BLaER1 treated with 17β-estradiol and CSF1 and Interleukin-3, amounts not matched to agents 10 nM and 100 nM (cell line): ENCODE measurements around the gene SPSB4.

Source experiments
- H3K27ac ChIP-seq, 11 experiments: shearing (Covaris generic); formaldehyde crosslinking; 2 replicates each; pipeline ENCODE4 v1.8.1; 2022
- H3K27me3 ChIP-seq, 11 experiments: shearing (Covaris generic); formaldehyde crosslinking; 2 replicates each; pipeline ENCODE4 v1.8.1; 2022
- H3K36me3 ChIP-seq, 11 experiments: shearing (Covaris generic); formaldehyde crosslinking; 2 replicates each; pipeline ENCODE4 v1.8.1; 2022
- H3K4me1 ChIP-seq, 10 experiments: shearing (Covaris generic); formaldehyde crosslinking; 2 replicates each; pipeline ENCODE4 v1.8.1; 2022
- H3K4me2 ChIP-seq, 11 experiments: shearing (Covaris generic); formaldehyde crosslinking; 2 replicates each; pipeline ENCODE4 v1.8.1; 2022
- H3K4me3 ChIP-seq, 10 experiments: shearing (Covaris generic); formaldehyde crosslinking; 2 replicates each; pipeline ENCODE4 v1.8.1; 2022
- H3K9ac ChIP-seq, 11 experiments: shearing (Covaris generic); formaldehyde crosslinking; 2 replicates each; pipeline ENCODE4 v1.8.1; 2022
- H3K9me3 ChIP-seq, 11 experiments: shearing (Covaris generic); formaldehyde crosslinking; replicated peaks in 1 of 11; 2 replicates each; pipeline ENCODE4 v1.8.1; 2022
- H4K20me1 ChIP-seq, 11 experiments: shearing (Covaris generic); formaldehyde crosslinking; 2 replicates each; pipeline ENCODE4 v1.8.1; 2022
- Cebpa-rat ChIP-seq, 11 experiments: shearing (Covaris generic); IDR thresholded peaks; 2 replicates each; pipeline ENCODE4 v1.8.1; 2022

Gene SPSB4

DNA sequence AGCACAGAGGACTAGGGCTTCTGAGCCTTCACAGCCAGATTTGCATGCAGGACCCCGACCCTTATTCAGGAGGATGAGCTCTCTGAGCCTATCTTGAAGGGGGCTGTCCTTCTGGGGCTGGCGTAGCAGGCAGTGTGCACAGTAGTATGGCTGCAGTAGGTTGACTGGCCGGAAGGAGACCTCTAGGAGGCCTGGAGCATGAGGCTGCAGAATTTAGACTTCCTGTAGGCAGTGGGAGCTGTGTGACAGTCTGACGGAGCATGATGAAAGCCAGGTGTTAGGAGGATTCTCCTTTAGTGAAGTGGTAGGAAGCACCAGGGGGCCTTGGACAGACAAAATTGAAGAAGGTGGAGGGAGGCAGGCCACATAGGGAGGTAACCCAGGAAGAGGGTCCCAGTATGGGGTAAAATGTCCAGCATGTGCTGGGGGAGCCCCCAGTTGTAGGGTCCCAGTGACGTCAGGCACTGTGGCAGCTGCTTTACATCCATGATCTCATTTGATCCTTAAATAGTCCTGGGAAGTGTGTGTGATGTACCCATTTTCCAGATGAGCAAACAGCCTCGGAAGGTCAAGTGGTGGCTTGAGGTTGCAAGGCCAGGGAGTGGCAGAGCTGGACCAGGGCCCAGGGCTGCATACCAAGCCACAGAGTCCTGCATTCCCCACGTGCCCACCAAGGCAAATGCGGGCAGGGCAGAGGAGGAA lies 36.1 kb downstream of the SPSB4 start:
- no peak overlapping the region for H3K27ac ChIP-seq
- no peaks in the 10 kb centered on the region for H3K36me3 ChIP-seq
- H3K27me3 ChIP-seq, result no peaks in the 10 kb centered on the region
- H3K9ac ChIP-seq, result no peak overlapping the region
- H4K20me1 ChIP-seq, result no peaks in the 10 kb centered on the region
- no peak for TF ChIP-seq Cebpa-rat (IDR thresholded peaks at IDR 0.05)
- H3K4me2 ChIP-seq, result no peak overlapping the region
- peaks cover 0 to 30% (median 20%) of the 10 kb centered on the region in 10 experiments; a peak in 12 of 20 replicates for H3K4me1 ChIP-seq
- no peaks in the 10 kb centered on the region for H3K9me3 ChIP-seq
- H3K4me3 ChIP-seq, result no peak overlapping the region

- Histone ChIP-seq H3K4me1 (peaks cover 0 to 30% (median 20%) of the 10 kb centered on the region in 10 experiments; a peak in 12 of 20 replicates), H3K4me2 (no peak overlapping the region), H3K27ac (no peak overlapping the region), H3K27me3 (no peaks in the 10 kb centered on the region), H3K9me3 (no peaks in the 10 kb centered on the region), H3K36me3 (no peaks in the 10 kb centered on the region), H3K9ac (no peak overlapping the region), H3K4me3 (no peak overlapping the region), H4K20me1 (0 out of 22 replicates have a peak, but pooled peaks cover 0 to 4% (median 0%) of the 10 kb centered on the region in 11 experiments)
- no peak for TF ChIP-seq Cebpa-rat (IDR thresholded peaks at IDR 0.05)
Measured at GRCh38 chr3:141087778-141088130, 36.6 kb downstream of the SPSB4 start.

GRCh38 chr3:141089339-141090152 lies 38.4 kb downstream of the SPSB4 start:
- TF ChIP-seq Cebpa-rat (IDR thresholded peaks at IDR 0.05), result no peak
- H3K4me3 ChIP-seq, result no peak overlapping the region
- no peaks in the 10 kb centered on the region for H3K36me3 ChIP-seq
- no peak overlapping the region for H3K9ac ChIP-seq
- H3K9me3 ChIP-seq, result no peaks in the 10 kb centered on the region
- peaks cover 0 to 27% (median 16%) of the 10 kb centered on the region in 10 experiments; a peak in 13 of 20 replicates for H3K4me1 ChIP-seq
- H4K20me1 ChIP-seq, result 0 out of 22 replicates have a peak, but pooled peaks cover 0 to 9% (median 0%) of the 10 kb centered on the region in 11 experiments
- H3K4me2 ChIP-seq, result no peak overlapping the region
- no peaks in the 10 kb centered on the region for H3K27me3 ChIP-seq
- H3K27ac ChIP-seq, result no peak overlapping the region

GRCh38 chr3:141091426-141091825 lies 40.3 kb downstream of the SPSB4 start:
- Histone ChIP-seq H3K36me3 (no peaks in the 10 kb centered on the region), H3K4me2 (no peak overlapping the region), H3K4me1 (peaks cover 0 to 24% (median 17%) of the 10 kb centered on the region in 10 experiments; a peak in 14 of 20 replicates), H3K9me3 (no peaks in the 10 kb centered on the region), H4K20me1 (0 out of 22 replicates have a peak, but pooled peaks cover 0 to 9% (median 0%) of the 10 kb centered on the region in 11 experiments), H3K4me3 (no peak overlapping the region), H3K9ac (no peak overlapping the region), H3K27me3 (no peaks in the 10 kb centered on the region), H3K27ac (no peak overlapping the region)
- no peak for TF ChIP-seq Cebpa-rat (IDR thresholded peaks at IDR 0.05)

GRCh38 chr3:141092663-141093062 lies 41.5 kb downstream of the SPSB4 start:
- H3K9me3 ChIP-seq, result 0 out of 22 replicates have a peak, but pooled peaks cover 0 to 3% (median 0%) of the 10 kb centered on the region in 11 experiments
- no peaks in the 10 kb centered on the region for H3K27me3 ChIP-seq
- H4K20me1 ChIP-seq, result 0 out of 22 replicates have a peak, but pooled peaks cover 0 to 9% (median 0%) of the 10 kb centered on the region in 11 experiments
- H3K9ac ChIP-seq, result no peak overlapping the region
- TF ChIP-seq Cebpa-rat (IDR thresholded peaks at IDR 0.05), result no peak
- H3K27ac ChIP-seq, result no peak overlapping the region
- H3K4me3 ChIP-seq, result no peak overlapping the region
- no peaks in the 10 kb centered on the region for H3K36me3 ChIP-seq
- no peak overlapping the region for H3K4me2 ChIP-seq
- peaks cover 0 to 22% (median 17%) of the 10 kb centered on the region in 10 experiments; a peak in 14 of 20 replicates for H3K4me1 ChIP-seq

DNA sequence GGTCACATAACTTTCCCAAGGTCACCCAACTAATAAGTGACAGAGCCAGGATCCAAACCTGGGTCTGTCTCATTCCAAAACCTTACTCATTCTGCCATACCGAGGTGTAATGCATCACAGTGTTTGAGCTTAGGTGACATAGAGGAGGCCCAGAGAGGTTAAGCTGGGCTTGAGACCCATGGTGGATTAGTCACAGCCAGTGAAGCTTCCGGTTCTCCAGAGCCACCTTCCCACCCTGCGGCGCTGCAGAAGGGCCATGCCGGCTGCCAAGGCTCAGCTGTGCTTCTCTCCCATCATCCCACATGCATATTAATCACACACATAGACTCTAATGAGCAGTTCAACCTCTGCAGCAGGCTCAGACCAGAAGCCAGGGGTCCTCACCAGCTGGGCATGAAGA lies 42.2 kb downstream of the SPSB4 start:
- TF ChIP-seq Cebpa-rat (IDR thresholded peaks at IDR 0.05), result no peak
- H3K27me3 ChIP-seq, result no peaks in the 10 kb centered on the region
- H4K20me1 ChIP-seq, result 0 out of 22 replicates have a peak, but pooled peaks cover 0 to 9% (median 0%) of the 10 kb centered on the region in 11 experiments
- H3K9me3 ChIP-seq, result peaks cover 0 to 3% (median 0%) of the 10 kb centered on the region in 11 experiments; a peak in 1 of 22 replicates
- no peak overlapping the region for H3K27ac ChIP-seq
- no peaks in the 10 kb centered on the region for H3K36me3 ChIP-seq
- H3K4me2 ChIP-seq, result peak overlapping the region in 4 of 11 experiments; percentile 44 to 51 (median 50); a peak in 4 of 22 replicates
- no peak overlapping the region for H3K9ac ChIP-seq
- peaks cover 0 to 22% (median 17%) of the 10 kb centered on the region in 10 experiments; a peak in 14 of 20 replicates for H3K4me1 ChIP-seq
- no peak overlapping the region for H3K4me3 ChIP-seq

DNA sequence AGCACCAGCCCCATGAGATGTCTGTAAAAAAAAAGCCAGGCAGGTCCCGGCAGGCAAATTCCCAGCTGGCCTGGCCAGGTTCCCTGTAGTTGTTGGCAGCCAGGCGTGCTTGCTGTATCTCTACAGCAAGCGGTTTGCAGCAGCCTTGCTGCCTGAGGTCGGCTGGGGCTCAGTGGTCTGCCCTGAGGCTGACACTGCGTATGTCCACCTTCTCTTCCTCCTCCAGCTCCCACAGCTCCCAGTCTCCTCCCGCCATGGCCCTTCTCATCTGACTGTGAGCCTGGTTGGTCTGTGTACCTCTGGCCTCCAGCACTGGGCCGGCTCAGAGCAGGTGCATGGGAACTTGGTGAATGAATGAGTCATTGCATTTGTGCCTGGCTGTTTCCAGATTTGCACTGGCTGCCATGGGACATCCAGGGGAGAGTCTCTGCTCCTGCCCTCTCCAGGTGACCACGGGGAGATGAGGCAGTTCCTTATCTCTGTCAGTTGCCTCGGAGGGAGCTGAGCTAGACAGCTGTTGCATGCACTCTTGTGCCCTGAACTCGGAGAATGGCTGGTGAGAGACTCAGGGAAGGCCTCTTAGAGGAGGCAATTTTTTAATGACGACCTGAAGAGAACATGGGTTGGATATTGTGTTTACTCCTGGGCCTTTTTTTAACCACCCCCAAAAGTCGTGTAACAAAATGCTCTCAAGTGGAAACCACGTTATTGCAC lies 43.0 kb downstream of the SPSB4 start:
- Histone ChIP-seq H3K4me1 (peaks cover 0 to 22% (median 17%) of the 10 kb centered on the region in 10 experiments; a peak in 14 of 20 replicates), H3K4me2 (peak overlapping the region in 8 of 11 experiments; percentile 15 to 56 (median 50); a peak in 12 of 22 replicates), H3K27me3 (no peaks in the 10 kb centered on the region), H3K9me3 (peaks cover 0 to 7% (median 0%) of the 10 kb centered on the region in 11 experiments; a peak in 4 of 22 replicates), H4K20me1 (0 out of 22 replicates have a peak, but pooled peaks cover 0 to 9% (median 0%) of the 10 kb centered on the region in 11 experiments), H3K4me3 (no peak overlapping the region), H3K27ac (no peak overlapping the region), H3K9ac (no peak overlapping the region), H3K36me3 (no peaks in the 10 kb centered on the region)
- TF ChIP-seq Cebpa-rat (IDR thresholded peaks at IDR 0.05), result no peak

- TF ChIP-seq Cebpa-rat (IDR thresholded peaks at IDR 0.05), result no peak
- 0 out of 22 replicates have a peak, but pooled peaks cover 0 to 9% (median 0%) of the 10 kb centered on the region in 11 experiments for H4K20me1 ChIP-seq
- no peaks in the 10 kb centered on the region for H3K27me3 ChIP-seq
- no peak overlapping the region for H3K4me3 ChIP-seq
- peaks cover 0 to 22% (median 17%) of the 10 kb centered on the region in 10 experiments; a peak in 14 of 20 replicates for H3K4me1 ChIP-seq
- H3K36me3 ChIP-seq, result no peaks in the 10 kb centered on the region
- no peak overlapping the region for H3K27ac ChIP-seq
- H3K9ac ChIP-seq, result no peak overlapping the region
- H3K9me3 ChIP-seq, result peaks cover 0 to 11% (median 0%) of the 10 kb centered on the region in 11 experiments; a peak in 4 of 22 replicates
- peak overlapping the region in 8 of 11 experiments; percentile 17 to 68 (median 46); a peak in 15 of 22 replicates for H3K4me2 ChIP-seq
Measured at GRCh38 chr3:141094790-141095545, 43.8 kb downstream of the SPSB4 start.
